Head of caudate nucleus (tissue), 42 donors: ENCODE measurements around the gene ZNF446.
"Not testable (repeated sequence)": the region's sequence is repeated elsewhere in the genome, so short reads cannot be mapped to it uniquely, and the experiment has no call there.

Experiments
- DNase-seq, 42 donors: peaks; one replicate each; pipeline versions ENCODE4 v3.0.0 to v3.0.0-alpha.2; 2020 to 2021; ENCODE audit warnings: mixed read lengths in 7 of 42
- intact Hi-C: fragments of 100-400 bp; cut with DNase I; formaldehyde crosslinking; loops from one replicate; pipeline ENCODE4 v1.15.0; 2022

Gene ZNF446

DNA sequence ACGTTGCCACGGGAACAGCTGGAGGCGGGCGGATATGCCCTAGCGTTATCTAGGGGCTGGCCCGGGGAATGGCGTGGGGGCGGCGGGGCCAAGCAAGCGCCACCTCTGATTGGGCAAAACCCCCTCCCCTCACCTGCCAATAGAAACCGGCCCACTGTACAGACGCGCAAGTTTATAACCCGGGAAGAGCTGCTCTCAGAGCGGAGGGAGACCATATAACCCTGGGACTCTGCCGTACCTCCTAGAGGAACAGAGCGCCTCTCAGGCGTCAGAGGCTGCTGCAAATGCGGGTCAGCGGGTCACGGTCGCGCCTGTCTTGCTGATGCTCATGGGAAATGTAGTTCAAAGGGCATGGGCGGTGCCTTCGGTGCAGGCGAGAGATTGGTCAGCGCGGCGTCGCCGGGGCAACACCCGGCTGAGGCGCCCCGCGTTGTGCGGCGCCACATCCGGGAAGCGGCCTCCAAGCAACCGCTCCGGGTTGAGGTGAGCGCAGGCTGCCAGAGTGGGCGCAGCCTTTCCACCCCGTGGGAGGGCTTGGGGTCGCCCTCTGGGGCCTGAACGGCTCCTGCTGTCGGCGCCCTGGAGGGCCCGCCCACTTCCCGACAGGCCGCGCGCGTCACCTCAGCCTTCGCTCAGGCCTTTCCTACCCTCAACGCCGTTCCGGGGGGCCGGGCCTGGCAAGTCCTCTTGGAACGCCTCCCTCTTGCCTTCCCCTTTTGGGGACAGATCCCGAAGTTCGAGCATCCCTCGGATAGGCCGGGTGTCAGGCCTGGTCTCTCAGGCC lies at the start of gene ZNF446:
ZNF446 (plus strand) TSS at position 639 of the 784 bp plus-strand sequence. CDS start 867 bp downstream, outside the sequence.
- intact Hi-C loops: no loop called here

DNA sequence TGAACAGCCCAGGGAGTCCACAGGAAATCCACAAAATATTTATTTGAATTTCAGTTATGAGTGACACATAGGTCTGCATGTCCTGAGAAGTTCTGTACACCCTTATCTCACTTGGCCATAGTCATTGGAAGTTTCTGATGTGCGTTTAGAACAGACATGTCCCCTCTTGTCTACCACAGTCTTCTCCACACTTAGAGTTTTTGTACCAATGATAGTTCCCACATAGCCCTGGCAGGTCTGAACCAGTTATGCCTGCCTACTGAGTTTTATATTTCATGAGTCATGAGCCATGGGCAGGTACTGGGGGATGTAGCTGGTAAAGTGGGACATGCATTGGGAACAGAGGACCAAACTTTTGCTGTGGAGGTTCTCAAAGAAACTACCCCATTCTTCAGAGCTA lies 47.5 kb upstream of the ZNF446 start:
- DNase-seq: no peak
- intact Hi-C loops: no loop called here

More for the DNA sequence above, at the start of gene ZNF446:
- peak; percentile 95 to 99 (median 98) for DNase-seq

DNA sequence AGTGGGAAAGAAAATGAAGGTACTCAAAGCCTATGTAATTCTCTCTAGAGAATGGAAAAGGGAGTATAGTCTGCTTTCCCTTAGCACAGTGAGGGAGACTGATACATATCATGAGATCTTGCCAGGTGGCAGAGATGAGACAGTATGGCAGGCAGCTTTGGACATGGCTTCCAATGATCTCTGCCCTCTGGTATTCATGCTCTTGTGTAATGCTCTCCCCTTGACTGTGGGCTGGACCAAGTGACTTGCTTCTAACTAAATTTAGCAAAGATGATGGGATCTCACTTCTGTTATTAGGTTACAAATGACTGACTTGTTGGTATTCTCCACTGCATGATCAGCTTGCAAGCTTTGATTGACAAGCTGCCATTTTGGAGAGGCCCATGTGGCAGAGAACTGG lies 46.4 kb upstream of the ZNF446 start:
- no peak for DNase-seq
- intact Hi-C loops: no loop called here

DNA sequence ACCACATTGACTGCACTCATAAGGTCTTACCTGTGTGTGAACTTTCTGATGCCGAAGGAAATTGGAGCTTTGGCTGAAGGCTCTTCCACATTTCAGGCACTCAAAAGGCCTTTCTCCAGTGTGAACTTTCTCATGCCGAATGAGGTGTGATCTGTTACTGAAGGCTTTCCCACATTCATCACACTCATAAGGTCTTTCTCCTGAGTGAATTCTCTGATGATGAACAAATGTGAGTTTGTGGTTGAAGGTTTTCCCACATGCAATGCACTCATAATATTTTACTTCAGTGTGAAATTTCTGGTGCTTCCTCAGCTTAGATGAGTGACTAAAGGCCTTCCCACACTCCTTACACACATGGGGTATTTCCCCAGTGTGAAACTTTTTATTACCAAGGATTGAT lies 41.9 kb upstream of the ZNF446 start:
- no peak for DNase-seq
- intact Hi-C loops: no loop called here

DNA sequence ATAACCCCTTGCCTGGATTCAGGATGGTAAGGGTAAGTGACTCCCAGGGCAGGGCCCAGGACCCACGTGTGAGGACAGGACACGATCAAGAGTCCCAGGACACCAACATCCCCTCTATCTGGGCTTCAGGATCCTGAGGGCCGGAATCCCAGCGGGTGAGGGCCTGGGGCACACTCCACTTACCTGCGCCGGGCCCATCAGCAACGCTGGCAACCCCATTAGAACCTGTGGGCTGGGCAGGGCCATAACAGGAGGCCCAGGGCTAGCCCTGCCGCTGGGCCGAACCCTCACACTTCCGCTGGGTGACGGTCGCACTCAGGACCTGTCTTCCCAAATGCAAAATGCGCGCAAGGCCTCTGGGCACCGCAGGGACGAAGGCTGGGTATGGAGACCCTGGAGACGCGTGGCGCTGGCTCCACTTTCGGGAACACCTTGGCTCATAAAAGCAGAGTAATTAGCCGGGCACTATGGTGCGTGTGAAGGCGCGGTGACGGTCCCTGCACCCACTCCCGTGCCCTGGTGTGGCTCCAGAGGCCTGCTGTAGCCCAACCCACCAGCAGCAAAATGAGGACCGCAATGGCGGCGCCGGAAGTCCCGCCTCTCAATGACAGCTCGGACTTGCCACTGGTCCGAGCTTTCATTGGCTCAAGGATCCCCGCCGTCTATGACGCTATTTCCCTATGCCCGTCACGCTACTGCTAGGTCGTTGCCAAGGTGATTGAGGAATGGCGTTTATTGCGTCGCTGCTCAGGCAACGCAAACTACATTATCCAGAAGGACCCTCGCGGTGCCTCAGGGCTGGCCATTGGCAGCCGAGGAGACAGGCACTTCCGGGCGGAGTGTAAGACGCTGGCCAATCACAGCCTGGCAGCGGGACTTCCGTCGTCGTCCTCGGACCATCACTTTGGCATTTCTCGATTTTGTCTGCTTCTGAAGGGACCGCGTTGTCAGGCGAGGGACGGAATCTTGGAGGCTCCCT lies 36.3 kb upstream of the ZNF446 start, which contains the start of gene ZNF132:
ZNF132 (minus strand) TSS at position 578 of the 979 bp plus-strand sequence; CDS start at position 246, 332 bp downstream.
- peak; percentile 96 to 100 (median 99) for DNase-seq
- intact Hi-C loops: no loop called here

- peak in 7 of 42 donors; percentile 1 to 38 (median 22) for DNase-seq
- intact Hi-C loops: no loop called here
These were observed 35.6 kb upstream of the ZNF446 start for GRCh38 chr19:58440556-58440955.

DNA sequence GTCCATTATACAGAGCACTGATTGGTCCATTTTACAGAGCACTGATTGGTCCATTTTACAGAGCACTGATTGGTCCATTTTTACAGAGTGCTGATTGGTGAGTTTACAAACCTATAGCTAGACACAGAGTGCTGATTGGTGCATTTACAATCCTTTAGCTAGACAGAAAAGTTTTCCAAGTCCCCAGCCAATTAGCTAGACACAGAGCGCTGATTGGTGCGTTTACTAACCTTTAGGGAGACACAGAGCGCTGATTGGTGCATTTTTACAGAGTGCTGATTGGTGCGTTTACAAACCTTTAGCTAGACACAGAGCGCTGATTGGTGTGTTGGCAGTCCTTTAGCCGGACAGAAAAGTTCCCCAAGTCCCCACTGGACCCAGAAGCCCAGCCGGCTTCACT lies 33.2 kb upstream of the ZNF446 start:
- DNase-seq, intact Hi-C loops: not testable (repeated sequence)

- DNase-seq, intact Hi-C loops: not testable (repeated sequence)
These were observed 27.3 kb upstream of the ZNF446 start for GRCh38 chr19:58448860-58449259.

- DNase-seq, intact Hi-C loops: not testable (repeated sequence)
These were observed 26.2 kb upstream of the ZNF446 start for GRCh38 chr19:58449980-58450379.

DNA sequence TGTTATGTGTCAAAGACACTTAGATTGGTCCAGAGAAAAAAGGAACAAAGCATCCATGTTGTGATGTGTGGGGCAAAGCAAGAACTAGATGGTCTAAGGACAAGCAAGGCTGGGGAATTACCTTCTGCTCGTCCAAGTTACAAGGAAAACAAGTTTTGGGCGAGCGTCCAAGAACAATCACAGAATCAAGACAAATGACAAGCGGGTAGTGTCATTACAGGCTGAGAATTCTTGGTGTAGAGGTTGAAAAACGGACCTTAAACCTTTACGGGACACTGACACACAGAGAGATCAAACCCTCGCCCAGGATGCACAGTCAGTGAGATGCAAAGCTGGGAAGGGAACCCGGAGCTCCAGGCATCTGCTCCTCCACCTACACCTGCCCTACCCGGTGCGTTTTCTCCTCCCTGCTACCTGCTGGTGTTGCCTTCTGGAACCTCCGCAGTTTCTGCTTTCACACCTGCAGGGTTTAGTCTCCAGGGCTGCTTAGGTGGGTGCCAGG lies 25.2 kb upstream of the ZNF446 start:
- DNase-seq: no peak
- intact Hi-C loops: no loop called here

DNA sequence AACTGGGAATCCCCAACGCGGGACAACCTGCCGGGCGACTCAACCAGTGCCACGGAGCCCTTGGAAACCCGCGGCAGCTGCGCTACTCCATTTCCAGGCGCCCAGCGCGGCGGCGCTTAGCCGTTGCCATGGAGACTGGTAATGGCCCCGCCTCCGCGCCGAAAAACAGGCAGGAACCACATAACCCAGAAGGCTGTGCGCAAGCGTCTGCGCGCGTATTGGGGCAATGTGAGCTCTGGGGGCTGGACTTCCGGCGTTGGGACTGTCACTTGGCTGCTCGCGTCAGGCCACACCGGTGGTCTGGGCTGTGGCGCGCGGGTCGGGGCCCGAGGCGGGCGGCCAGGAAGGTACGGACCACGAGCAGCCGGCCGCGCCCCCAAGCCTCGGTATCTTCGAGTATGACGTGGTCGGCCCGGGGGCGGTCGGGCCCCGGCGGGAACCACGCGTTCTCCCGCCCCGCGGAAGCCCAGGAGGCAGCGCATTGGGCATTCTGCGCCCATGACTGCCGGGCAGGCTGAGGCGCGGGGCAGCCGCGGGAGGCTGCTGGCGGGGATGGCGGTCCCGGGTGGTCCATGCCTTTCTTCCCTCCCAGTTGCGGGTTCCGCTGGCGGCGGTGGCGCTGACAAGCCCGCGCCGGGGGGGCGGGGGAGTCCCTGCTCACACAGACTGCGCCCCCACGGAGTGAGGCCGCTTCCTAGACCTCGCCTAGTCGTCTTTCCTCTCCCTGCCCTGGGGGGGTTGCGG lies 24.6 kb upstream of the ZNF446 start, which contains the start of gene ZNF324B:
ZNF324B (plus strand) TSS at position 265 of the 744 bp plus-strand sequence. CDS start 2,080 bp downstream, outside the sequence.
- intact Hi-C loops: no loop called here
- peak; percentile 96 to 99 (median 98) for DNase-seq

GRCh38 chr19:58453743-58454142 lies 22.4 kb upstream of the ZNF446 start:
- DNase-seq: no peak
- intact Hi-C loops: no loop called here

- no peak for DNase-seq
- intact Hi-C loops: no loop called here
These were observed 20.8 kb upstream of the ZNF446 start for GRCh38 chr19:58455306-58455705.

DNA sequence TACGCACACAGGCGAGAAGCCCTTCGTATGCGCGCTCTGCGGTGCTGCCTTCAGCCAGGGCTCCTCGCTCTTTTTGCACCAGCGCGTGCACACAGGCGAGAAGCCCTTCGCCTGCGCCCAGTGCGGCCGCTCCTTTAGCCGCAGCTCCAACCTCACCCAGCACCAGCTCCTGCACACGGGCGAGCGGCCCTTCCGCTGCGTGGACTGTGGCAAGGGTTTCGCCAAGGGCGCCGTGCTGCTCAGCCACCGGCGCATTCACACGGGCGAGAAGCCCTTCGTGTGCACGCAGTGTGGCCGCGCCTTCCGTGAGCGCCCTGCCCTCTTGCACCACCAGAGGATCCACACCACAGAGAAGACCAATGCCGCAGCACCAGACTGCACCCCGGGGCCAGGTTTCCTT lies 20.0 kb upstream of the ZNF446 start:
- intact Hi-C loops: no loop called here
- no peak for DNase-seq

DNA sequence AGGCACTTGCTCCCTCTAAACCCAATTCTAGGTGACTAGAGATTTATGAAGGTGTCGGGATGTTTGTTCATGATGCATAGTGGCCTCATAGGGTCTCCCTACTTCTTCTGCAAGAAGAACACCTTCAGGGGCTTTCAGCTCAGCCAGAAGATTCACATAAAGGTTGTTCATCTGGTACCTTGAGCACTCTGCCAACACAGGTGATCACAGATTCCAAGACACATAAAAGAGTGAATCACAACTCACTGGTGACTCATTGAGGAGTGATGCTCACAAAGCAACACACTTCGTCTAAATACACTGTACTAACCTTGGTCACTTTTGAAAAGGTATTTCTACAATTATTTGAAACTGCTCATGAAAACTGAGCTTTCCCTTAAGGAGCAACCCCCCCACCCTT lies 16.1 kb upstream of the ZNF446 start:
- intact Hi-C loops: no loop called here
- peak in 1 of 42 donors; percentile 24 for DNase-seq

- no peak for DNase-seq
These were observed 9.9 kb upstream of the ZNF446 start for GRCh38 chr19:58466089-58466759.

GRCh38 chr19:58466760-58467589 lies 9.2 kb upstream of the ZNF446 start, which contains the start of gene ZNF324:
Gene ZNF324 (plus strand): TSS chr19:58467080. CDS start chr19:58469186, 2,106 bp downstream.
- intact Hi-C loops: no loop called here
- DNase-seq: peak; percentile 97 to 100 (median 99)

More at GRCh38 chr19:58466089-58466759, 9.9 kb upstream of the ZNF446 start:
- intact Hi-C loops: no loop called here
